ENCODE measurements around the gene ZBTB8A.

Gene ZBTB8A

DNA sequence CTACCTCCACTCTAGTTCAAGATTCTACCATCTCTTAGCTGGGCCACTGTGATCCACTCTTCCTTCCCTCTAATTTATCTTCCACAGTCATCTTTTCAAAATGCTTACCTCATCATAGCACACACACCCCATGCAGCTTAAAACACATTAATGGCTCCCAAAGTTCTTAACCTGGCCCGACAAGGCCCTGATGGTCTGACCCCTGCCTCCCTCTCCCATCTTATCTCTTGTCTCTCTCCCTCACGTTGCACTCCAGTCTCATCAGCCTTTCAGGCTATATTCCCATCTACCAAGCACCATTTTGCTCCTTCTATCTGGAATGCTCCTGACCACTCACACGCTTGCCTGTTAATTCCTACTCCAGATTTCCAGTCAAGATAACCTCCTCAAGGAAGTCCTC lies 2.5 kb upstream of the ZBTB8A start:
- no peak overlapping the region for H3K9ac ChIP-seq
- no peaks in the 10 kb centered on the region for H3K36me3 ChIP-seq (ENCODE audit: insufficient read depth)
- H4K20me1 ChIP-seq (ENCODE audit: insufficient read depth) = no peaks in the 10 kb centered on the region
- peaks cover 19% of the 10 kb centered on the region for H3K4me1 ChIP-seq (ENCODE audit: low read depth, poor library complexity, severe bottlenecking)
- H3K4me3 ChIP-seq (IDR thresholded peaks at IDR 0.05; ENCODE audit: insufficient read depth, low read depth, low read length) = no peak overlapping the region
- peaks cover 6% of the 10 kb centered on the region; the same call in 1 of the 2 replicates for H3K79me2 ChIP-seq (ENCODE audit: insufficient read depth, low read depth)
- no peaks in the 10 kb centered on the region for H3K27me3 ChIP-seq (ENCODE audit: insufficient read depth, low read depth)
- TF ChIP-seq, protein P1, sequence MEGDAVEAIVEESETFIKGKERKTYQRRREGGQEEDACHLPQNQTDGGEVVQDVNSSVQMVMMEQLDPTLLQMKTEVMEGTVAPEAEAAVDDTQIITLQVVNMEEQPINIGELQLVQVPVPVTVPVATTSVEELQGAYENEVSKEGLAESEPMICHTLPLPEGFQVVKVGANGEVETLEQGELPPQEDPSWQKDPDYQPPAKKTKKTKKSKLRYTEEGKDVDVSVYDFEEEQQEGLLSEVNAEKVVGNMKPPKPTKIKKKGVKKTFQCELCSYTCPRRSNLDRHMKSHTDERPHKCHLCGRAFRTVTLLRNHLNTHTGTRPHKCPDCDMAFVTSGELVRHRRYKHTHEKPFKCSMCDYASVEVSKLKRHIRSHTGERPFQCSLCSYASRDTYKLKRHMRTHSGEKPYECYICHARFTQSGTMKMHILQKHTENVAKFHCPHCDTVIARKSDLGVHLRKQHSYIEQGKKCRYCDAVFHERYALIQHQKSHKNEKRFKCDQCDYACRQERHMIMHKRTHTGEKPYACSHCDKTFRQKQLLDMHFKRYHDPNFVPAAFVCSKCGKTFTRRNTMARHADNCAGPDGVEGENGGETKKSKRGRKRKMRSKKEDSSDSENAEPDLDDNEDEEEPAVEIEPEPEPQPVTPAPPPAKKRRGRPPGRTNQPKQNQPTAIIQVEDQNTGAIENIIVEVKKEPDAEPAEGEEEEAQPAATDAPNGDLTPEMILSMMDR (conservative IDR thresholded peaks at IDR 0.05; ENCODE audit: low read depth, low read length) = no peak
- no peak overlapping the region for H3K4me2 ChIP-seq
- H2AFZ ChIP-seq (ENCODE audit: low read depth) = no peak overlapping the region
- H3K27ac ChIP-seq = no peak overlapping the region

DNA sequence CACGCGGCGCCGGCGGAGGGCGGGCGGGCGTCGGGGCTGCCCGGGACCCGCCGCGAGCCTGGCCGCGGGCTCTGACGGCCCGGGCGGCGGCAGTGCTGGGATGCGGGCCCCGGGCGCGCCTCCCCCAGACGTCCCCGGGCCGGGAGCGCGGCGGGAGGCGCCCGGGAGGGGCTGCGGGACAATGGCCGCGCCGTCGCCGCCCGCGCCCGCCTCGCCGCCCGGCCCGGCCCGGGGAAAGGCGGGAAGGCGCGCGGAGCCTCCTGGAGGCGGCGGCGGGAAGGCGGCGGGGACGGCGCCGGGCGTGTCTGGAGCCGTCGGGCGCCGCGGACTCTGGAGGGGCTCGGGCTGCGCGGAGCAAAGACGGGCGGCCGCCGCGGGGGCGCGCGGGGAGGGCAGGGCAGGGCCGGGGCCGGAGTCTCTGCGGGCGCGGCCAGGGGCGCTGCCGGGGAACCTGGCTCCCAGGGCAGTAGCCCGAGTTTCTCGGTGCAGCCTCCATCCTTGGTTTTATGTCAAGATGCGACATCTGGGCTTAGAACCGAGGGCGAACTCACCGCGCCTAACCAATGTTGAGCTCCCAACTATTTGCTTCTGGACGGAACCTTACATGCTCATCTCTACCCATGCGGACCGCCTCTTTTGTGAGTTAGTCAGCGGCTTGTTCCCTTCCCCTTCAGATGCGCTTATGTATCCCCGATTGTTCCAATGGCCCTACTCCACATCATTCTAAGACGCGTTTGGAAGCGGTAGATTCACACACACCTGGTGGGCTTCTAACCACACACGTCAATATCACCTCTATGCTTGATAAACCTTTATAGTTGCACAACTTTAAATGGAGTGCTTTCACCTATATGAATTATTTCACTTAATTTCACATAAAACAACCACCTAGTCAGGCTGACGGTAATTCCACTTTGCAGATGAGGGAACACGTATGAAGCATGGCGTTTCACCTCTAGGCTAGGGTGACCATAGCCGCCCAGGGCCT lies 651 bp downstream of the ZBTB8A start:
- Histone ChIP-seq H4K20me1 (ENCODE audit: insufficient read depth) (no peaks in the 10 kb centered on the region), H3K9ac (peak overlapping the region; percentile 68; the same call in 1 of the 2 replicates), H3K4me3 (IDR thresholded peaks at IDR 0.05; ENCODE audit: insufficient read depth, low read depth, low read length) (peak overlapping the region; percentile 44), H3K4me1 (ENCODE audit: low read depth, poor library complexity, severe bottlenecking) (peaks cover 19% of the 10 kb centered on the region), H3K27ac (no peak overlapping the region; the same call in 1 of the 2 replicates), H3K36me3 (ENCODE audit: insufficient read depth) (no peaks in the 10 kb centered on the region), H3K27me3 (ENCODE audit: insufficient read depth, low read depth) (no peaks in the 10 kb centered on the region), H2AFZ (ENCODE audit: low read depth) (peak overlapping the region; percentile 50), H3K4me2 (peak overlapping the region; percentile 55), H3K79me2 (ENCODE audit: insufficient read depth, low read depth) (peaks cover 6% of the 10 kb centered on the region)
- TF ChIP-seq, protein P1 (conservative IDR thresholded peaks at IDR 0.05; ENCODE audit: low read depth, low read length) = no peak

DNA sequence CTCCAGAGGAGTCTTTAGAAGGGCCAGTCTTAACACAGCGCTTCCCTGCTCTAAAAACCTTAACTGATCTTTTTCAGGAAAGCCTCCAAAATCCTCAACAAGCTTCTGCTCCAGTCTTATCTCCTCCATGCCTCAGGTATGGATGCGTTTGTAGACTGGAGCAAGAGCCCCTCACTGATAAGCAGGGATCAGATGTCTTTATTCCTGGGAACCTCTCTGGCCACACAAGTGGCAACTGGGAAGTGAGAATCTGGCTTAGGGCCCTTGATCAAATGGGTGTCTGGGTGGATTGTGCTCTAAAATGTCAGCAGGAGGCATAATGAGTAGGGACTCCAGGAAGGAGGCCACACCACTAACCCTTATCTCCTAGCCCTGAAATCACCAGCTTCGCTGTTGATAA lies 1.4 kb downstream of the ZBTB8A start:
- H3K9ac ChIP-seq = no peak overlapping the region
- no peaks in the 10 kb centered on the region for H4K20me1 ChIP-seq (ENCODE audit: insufficient read depth)
- no peak overlapping the region for H3K27ac ChIP-seq
- H2AFZ ChIP-seq (ENCODE audit: low read depth) = no peak overlapping the region; the same call in 1 of the 2 replicates
- no peaks in the 10 kb centered on the region for H3K27me3 ChIP-seq (ENCODE audit: insufficient read depth, low read depth)
- peaks cover 19% of the 10 kb centered on the region for H3K4me1 ChIP-seq (ENCODE audit: low read depth, poor library complexity, severe bottlenecking)
- no peak overlapping the region for H3K4me3 ChIP-seq (IDR thresholded peaks at IDR 0.05; ENCODE audit: insufficient read depth, low read depth, low read length)
- H3K36me3 ChIP-seq (ENCODE audit: insufficient read depth) = no peaks in the 10 kb centered on the region
- peak overlapping the region; percentile 55; the same call in 1 of the 2 replicates for H3K4me2 ChIP-seq
- TF ChIP-seq, protein P1 (conservative IDR thresholded peaks at IDR 0.05; ENCODE audit: low read depth, low read length) = no peak
- peaks cover 6% of the 10 kb centered on the region for H3K79me2 ChIP-seq (ENCODE audit: insufficient read depth, low read depth)

DNA sequence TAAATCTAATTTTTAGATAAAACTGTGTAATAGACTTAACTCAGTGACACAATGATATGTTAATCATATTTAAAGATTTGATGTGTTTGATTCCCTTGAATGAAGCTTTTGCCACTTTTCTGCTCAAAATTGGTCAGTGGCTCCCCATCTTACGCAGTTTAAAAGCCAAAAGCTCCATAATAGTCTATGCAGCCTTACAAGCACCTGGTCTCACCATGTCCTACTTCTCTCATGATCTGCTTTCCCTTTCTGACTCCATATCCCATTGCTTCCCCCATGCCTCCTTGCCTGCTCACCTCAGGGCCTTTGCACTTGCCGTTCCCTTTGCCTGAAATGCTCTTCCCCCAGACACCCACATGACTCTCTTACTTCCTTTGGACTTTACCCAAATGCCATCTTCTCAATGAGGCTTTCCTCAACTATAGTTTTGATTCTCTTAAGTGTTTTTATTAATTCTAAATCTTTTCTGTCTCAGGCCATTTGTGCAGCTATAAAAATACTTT lies 1.9 kb downstream of the ZBTB8A start:
- no peak overlapping the region; the same call in 1 of the 2 replicates for H3K4me2 ChIP-seq
- peaks cover 6% of the 10 kb centered on the region for H3K79me2 ChIP-seq (ENCODE audit: insufficient read depth, low read depth)
- peaks cover 19% of the 10 kb centered on the region for H3K4me1 ChIP-seq (ENCODE audit: low read depth, poor library complexity, severe bottlenecking)
- H3K4me3 ChIP-seq (IDR thresholded peaks at IDR 0.05; ENCODE audit: insufficient read depth, low read depth, low read length) = no peak overlapping the region
- H3K9ac ChIP-seq = no peak overlapping the region
- no peaks in the 10 kb centered on the region for H4K20me1 ChIP-seq (ENCODE audit: insufficient read depth)
- H3K27me3 ChIP-seq (ENCODE audit: insufficient read depth, low read depth) = no peaks in the 10 kb centered on the region
- no peaks in the 10 kb centered on the region for H3K36me3 ChIP-seq (ENCODE audit: insufficient read depth)
- no peak overlapping the region for H2AFZ ChIP-seq (ENCODE audit: low read depth)
- H3K27ac ChIP-seq = no peak overlapping the region
- TF ChIP-seq, protein P1 (conservative IDR thresholded peaks at IDR 0.05; ENCODE audit: low read depth, low read length) = no peak
